ENCODE data around the gene PXDN.

- no peak for TF ChIP-seq CTCF (IDR thresholded peaks at IDR 0.05)
- TF ChIP-seq POLR2A (IDR thresholded peaks at IDR 0.05), result no peak
Observed at GRCh38 chr2:1661891-1662605, 82.3 kb downstream of the PXDN start.

Data from heart left ventricle (tissue), 13 donors.